NCI-H2171 (cell line): ENCODE results near the gene IQCM.
"Not testable (repeated sequence)": the region's sequence is repeated elsewhere in the genome, so short reads cannot be mapped to it uniquely, and the experiment has no call there.

Experiments
- DNase-seq: peaks from one replicate; lab custom pipeline; 2025; lab: John Stamatoyannopoulos, UW

IQCM gene

DNA sequence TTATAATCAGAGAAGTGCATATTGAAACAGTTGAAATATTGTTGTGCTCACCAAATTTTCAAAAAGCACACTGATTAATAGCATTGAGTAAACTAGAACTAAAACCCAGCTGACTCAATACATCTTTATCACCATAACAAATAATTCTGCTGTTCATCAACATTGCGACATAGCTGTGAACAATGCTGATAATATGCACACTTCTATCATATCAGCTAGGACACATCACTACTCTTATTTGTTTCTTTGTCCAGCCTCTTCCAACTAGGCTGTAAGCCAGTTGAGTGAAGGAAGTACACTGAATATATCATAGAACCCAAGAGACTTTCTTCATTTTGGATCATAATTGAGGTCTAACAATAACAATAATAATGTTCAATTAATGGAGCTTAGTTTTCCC, 349.7 kb downstream of the IQCM start:
- DNase-seq: no peak

DNA sequence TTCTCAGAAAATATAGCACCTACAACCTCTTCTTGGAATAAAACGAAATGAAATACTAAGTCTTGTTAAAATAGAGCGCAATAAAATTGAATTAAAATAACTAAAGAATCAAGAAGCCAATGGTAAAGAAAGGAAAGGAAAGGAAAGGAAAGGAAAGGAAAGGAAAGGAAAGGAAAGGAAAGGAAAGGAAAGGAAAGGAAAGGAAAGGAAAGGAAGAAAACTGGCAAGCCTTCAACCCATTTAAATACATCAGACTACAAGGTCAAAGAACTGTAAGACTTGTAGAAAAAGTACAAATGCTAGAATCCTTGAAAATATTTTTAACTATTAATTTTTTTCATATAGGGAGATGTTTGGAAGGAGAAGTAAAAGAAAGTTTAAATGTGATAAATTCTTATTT, 372.1 kb downstream of the IQCM start:
- DNase-seq: no peak

DNA sequence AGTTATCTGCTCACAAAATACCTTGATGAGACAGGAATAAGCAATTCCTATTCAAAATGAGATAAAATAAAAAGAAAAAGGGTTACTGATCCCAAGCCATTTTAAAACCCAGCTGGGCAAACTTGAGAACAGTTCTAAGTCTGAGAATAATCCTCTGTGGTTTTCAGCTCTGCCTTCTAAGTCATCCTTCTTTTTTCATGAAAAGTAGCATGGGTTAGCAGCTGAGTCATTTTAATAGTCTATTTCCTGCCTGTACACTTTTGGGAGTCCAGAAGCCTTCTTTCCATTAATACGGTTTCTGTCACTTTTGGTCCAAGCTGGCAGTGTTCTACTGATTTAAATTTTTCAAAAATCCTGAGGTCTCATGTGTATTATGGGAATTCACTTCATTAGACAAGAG, 374.3 kb downstream of the IQCM start:
- DNase-seq: no peak

DNA sequence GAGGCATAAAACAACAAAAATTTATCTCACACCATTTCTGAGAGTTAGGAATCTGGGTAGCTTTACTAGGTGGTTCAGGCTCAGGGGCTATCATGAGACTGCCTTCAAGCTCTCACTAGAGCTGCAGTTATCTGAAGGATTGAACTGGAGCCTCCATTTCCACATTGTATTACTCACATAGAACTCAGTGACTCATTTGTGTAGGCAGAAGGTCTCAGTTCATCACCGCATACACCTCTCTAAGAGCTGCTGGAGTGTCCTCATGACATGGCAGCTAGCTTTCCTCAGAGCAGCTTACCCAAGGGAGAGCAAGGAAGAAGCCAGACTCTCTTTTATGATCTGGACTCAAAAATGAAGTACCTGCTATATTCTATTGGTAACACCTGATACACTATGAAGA, 389.2 kb downstream of the IQCM start:
- DNase-seq: no peak

DNA sequence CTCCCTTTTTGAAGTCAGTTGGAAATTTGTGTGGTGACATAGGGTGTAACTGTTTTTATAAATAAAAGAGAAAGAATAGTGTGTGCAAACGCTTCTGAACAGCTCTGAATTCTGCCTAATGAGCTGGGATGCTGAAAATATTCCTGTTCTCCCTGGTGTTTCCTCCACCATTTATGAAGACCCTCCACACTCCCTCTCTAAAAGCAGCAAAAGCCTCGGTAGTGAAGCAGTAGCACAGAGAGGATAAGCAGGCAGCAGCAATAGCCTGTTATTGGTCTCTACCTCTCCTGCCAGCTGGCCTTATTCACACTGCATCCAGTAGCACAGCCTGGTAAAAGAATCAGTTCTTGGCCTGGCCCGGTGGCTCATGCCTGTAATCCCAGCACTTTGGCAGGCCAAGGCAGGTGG, 406.1 kb downstream of the IQCM start:
- no peak for DNase-seq

DNA sequence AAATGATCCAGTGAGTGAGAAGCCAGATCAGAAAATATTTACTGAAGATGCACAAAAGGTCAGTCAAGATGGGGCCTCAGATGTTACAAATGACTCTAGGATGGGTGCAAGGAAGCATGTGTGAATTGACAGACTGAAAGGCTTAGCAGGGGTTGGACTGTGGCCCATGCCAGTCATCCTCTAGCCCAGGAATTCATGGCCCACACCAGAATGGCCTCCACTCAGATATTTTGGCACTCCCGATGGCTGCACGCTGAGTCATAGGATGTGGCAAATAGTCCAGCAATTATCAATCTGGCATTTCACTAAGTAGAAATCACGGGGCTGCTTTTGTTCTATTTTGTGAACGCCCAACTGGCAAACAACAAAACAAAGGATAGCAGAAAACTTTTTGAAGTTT, 406.5 kb downstream of the IQCM start:
- DNase-seq: no peak

DNA sequence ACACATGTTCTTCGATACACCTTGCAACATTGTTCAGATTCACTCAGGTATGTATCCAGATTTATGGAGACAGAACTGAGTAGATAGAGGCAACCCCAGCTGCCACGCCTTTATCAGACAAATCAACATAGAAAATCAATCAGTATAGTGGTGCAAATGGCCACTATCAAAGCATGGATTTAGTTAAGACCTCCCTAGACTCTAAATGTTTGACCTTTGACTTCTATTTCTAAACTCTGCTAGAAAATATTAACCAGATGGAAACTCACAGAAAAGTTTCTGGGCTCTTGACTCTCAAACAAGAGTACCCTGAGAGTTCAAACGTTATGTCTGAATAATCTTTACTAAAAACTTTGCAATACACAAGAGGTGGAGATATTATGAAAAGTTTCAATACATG, 411.5 kb downstream of the IQCM start:
- no peak for DNase-seq

DNA sequence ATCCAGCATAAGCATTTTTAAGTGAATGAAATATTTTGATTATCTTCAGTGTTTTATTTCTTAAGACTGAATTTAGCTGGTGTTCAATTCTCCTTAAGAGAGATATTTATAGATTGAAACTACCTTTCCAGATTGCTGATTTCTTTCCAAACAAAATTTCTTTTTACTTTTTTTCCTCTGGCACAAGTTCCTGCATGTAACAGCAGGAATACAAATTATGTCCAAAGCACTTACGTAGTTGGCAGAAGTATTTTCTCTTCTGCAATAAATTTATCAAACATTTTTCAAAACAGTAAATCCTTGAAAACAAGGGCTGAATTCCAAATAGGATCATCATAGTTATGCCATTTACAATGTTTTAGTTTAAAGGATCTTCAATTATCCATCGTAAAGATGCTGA, 412.6 kb downstream of the IQCM start:
- no peak for DNase-seq

DNA sequence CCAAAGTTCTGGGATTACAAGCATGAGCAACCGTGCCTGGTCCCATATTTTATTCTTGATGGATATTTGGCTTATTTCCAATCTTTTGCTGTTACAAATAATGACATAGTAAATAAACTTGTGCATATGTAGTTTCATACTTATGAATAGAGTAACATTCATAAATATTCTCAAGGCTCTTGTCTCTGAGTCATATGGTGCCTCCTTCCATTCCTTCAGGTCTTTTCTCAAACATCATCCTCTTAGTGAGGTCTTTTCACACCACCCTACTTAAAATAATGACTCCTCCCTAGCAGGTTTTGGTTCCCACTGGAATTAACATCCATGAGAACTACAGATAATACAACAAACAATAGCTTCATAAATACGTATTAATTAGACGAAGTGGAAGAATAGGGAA, 416.6 kb downstream of the IQCM start:
- DNase-seq: no peak

DNA sequence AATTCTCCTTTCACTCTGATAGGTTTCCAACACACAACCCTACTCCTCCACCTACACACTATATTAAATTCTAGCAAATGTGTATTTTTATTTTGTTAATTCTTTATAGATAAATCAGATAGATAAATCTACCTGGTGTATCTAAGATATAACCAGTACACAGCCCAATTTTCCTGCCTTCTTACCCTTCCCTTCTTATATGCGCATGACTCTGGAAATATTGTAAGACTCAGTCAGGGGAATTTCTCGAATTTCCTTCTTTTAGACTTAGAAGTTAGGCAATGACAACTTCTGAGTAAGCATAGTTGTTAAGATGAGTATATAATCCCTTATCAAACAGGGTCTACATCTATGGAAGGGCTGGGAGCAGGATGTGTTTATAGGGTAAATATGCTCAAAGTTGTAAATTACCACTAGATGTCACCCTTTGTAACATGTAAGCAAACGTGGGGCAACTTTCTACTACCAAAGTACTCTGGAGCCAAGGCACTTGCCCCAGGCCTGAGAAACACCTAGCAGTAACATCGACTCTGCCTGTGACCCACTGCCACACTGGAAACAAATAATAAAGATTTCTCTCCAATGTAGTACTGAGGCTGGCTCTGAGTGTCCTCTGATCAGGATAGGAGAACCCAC, 444.7 kb downstream of the IQCM start:
- DNase-seq: peak; percentile 4

DNA sequence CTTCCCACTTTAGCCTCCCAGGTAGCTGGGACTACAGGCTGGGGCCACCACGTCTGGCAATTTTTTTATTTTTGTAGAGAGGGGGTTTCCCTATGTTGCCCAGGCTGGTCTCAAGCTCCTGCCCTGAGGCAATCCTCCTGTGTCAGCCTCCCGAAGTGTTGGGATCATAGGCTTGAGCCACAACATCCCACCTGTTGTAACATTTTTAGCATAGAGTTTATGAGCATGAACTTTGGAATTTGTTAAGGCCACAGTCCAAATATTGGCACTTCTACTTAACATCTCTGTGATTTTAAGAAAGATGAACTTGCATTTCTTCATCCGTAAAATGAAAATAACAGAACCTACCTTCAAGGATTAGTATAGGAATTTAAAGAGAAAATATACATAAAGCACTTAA, 445.6 kb downstream of the IQCM start:
- no peak for DNase-seq

DNA sequence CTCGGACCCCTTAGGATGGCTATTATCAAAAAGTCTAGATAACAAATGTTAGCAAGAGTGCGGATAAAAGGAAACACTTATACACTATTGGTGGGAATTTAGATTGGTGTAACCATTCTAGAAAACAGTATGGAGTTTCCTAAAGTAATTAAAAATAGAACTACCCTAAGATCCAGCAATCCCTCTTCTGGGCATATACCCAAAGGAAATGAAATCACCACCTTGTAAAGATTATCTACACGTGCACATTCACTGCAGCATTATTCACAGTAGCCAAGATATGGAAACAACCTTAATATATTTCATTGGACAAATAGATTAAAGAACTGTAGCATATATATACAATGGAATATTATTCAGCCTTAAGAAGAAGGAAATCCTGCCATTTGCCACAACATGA, 462.4 kb downstream of the IQCM start:
- no peak for DNase-seq

DNA sequence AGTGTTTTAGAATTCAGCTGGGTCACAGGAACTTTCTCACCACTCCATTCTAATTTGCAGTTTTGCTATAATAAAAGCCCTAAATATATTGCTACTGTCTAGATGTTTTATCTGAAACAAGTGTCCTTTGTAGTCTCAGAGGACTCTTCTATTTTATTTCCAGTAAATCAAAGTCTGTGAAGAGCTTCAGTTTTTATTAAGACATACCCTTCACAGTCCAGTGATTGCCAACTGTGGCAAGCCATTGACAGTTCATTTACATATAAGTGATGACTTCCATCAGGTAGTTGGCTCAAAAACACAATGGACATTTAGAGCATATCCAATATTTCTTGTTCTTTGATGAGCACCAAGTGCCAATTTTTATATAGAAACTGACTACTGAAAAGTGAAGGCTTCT, 466.1 kb downstream of the IQCM start:
- DNase-seq: no peak

DNA sequence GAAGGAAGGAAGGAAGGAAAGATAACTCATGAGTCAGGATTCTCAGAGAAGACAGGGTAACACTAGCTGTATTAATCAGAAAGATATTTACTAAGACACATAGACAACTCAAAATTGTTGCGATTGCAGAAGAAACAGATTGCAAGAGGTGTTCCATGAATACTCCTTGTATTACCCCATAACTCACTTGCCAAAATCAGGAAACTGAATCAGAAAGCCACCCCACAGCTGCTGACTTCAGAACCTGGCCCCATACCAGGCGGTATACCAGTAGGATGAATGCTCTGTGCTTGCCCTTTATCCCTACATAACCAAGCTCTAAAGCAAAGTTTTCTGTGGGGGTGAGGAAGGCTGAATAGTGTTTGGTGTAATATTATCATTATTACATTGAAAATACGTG, 468.5 kb downstream of the IQCM start:
- DNase-seq: no peak

DNA sequence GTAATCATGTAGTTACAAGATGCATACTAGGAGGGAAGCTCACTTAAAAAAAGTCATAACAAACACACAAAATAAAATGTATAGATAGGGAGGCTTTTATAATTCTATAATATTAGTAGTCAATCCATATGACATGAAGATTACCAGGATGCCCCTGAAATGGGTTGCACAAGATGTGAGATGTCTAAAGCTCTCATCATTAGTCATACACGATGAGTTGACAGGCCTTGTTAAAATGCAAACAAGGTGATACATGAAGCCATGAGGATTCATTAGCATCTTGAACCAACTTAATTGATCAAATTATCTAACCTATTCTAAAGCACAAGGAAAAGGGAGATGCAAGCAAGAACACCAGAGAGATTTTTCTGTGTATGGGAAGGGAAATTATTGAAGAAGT, 470.2 kb downstream of the IQCM start:
- no peak for DNase-seq

DNA sequence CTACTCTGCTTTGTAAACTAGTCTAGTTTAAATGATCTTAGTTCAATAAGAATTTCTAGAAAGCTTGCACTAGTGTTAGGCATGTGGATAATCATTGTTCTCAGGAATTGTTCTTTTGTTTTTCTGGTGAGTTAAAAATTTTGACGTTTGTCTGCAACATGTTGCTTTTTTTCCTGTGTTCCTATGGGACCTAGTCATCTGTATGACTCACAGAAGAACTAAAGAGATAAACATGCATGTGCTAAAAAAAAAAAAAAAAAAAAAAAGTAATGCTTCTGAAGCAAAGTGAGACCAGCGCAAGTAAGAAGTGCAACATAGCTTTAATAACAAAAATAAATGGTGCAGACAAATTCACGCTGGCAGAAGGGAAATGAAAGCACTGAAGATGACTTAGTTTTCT, 471.2 kb downstream of the IQCM start:
- no peak for DNase-seq

DNA sequence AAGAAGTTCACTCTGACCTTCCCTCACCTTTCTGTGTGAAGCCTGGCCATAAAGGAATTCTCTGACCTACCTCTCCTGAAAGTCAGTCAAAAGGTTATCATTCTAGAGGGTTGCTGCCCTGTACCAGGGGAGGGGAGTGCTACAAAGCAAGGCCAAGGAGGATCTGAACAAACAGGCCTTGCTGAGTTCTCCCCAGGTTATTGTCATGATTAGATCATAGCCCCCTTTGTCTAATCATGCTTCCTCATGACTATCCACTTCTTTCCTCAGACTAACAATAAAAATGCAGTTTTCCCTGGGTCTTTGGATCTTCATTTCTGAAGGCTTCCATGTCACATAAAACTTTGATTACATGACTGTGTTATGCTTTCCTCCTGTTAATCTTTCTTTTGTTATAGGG, 472.0 kb downstream of the IQCM start:
- no peak for DNase-seq

DNA sequence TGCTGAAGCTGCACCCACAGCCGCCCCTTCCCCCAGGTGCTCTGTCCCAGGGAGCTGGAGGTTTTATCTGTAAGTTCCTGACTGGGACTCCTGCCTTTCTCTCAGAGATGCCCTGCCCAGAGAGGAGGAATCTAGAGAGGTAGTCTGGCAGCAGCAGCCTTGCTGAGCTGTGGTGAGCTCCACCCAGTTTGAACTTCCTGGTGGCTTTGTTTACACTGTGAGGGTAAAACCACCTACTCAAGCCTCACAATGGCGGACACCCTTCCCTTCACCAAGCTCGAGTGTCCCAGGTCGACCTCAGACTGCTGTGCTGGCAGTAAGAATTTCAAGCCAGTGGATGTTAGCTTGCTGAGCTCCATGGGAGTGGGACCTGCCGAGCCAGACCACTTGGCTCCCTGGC, 474.5 kb downstream of the IQCM start:
- DNase-seq: not testable (repeated sequence)

DNA sequence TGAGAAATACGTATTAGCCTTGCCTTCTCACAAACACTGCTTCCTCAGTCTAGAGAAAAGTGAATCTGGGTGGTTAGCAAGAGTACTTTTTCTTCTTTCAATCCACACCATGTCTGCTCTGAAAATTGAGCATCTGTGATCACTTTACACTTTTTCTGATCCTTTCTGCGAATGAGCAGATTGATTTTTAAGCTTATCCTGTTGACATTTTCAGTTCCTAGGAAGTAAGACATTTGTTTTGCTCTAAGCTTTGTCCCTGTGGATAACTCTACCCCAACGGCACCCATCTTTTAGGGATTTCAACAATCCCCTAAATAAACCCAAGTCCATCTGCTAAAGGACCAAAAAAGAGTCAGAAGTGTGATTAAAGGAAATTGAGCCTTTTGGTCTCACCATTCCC, 487.5 kb downstream of the IQCM start:
- no peak for DNase-seq

DNA sequence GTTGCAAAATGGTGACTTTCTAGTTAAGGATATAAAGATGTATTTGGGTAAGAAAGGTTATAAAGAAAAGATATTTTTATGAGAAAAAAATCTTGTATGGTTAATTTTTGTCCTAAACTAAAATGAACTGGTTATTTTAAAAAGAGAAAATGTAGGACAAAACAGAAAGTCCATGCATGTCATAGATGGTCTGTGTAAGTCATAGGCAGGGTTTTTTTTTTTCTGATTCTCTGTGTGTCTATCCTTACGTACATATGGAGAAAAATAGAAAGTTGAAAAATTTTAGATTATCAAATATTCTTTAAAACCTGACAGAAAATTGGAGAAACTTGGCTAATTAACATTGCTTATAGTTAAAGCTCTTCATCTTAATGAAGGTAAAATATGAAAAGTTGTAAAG, 493.4 kb downstream of the IQCM start:
- no peak for DNase-seq

DNA sequence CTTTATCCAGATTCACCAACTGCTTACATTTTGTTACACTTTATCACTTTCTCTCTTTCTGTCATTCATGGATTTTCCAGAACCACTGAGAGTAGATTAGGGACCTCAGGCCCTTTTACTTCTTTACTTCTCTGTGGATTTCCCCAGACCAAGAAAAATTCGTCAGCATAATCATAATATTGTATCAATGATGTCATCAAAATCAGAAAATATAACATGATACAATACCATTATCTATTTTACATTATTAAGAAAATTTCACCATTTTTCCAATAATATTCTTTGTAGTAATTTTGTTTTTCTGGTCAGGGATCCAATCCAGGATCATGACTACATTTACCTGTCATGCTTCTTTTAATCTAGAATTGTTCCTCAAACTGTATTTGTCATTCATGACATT, 494.2 kb downstream of the IQCM start:
- DNase-seq: no peak

DNA sequence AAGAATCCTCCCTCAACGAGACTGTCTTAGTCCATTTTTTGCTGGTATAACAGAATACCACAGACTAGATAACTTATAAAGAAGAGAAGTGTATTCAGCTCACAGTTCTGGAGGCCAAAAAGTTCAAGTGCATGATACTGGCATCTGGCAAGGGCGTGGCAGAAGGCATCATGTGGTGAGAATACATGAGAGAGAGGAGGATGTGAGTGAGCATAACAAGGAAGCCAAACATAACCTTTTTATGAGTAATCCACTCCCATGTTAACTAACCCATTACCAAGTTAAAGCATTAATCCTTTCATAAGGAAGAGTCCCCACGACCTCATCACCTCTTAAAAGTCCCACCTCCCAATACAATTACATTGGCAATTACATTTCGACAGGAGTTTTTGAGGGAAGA, 504.6 kb downstream of the IQCM start:
- no peak for DNase-seq

DNA sequence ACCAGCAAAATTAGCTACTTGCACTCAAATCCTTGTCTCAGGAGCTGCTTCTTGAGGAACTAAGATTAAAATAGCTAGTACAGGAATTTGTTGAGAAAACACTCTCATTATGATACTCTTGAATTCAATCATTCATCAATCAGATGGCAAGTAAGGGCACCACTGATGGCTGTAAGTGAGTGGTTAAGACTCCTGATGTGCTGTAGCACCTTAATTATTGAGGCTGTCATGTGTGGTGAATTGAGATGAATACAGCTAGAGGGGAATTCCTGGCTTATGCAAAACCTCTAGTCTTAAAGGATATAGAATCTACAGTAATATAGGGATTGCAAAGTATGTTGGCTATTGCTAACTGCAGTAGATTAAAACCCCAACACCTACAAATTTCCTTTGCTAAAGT, 509.1 kb downstream of the IQCM start:
- no peak for DNase-seq
